ENCODE data around the gene ZNF625.

ZNF625 gene

DNA sequence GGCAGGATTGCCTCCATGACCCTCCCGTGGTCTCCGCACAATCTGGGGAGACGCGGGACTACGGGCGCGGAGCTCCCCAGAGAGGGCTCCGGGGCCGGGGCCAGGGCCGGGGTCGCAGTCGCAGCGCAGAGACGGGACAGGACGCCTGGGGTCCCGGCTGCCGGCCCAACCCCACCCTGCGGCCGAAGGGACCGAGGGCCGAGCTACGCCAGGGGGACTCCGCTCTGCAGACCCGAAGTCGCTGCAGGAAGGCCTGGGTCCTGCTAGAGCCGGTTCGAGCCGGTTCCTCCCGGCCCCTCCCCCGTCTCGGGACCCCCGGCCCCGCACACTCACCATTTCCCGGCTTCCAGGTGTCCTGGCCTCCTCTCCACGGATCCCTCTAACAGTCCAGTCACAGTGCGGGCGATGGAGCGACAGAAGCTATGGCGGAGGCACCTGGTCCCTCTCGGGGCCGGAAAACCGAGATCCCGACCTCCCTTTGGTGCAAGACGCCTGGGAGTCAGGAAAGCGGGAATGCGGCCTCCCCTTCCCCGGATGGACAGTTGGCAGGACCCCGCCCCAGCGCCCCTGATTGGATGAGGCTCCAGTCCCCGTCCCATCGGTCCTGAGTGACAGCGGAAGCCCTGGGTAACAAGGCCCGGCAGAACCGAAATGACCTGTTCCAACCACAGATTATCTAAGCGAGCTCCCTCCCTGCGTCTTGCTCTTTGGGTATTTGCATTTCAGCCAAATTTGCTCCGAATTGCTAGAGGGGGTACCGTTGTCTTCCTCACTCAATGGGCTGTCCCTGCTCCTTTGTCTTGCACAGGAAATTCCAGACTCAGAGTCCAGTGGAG is at the start of gene ZNF625:
ZNF625 (minus strand) TSS at position 512 of the 836 bp plus-strand sequence; CDS start at position 336, 176 bp downstream.
- DNase-seq: peak; percentile 45

DNA sequence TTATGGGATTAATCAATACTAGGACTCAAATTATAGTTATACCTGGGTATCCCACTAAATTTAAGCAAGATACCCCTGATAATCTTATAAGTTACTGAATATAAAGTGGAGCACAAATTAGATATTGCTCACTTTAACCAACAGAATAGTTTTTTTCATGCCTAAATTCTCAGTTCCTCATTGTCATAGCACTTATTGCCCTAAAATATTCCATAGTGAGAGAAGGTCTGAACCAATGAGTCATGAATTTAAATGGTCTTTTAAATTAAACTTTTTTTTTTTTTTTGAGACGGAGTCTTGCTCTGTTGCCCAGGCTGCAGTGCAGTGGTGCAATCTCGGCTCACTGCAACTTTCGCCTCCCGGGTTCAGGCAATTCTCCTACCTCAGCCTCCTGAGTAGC is 48.8 kb upstream of the ZNF625 start:
- no peak for DNase-seq

DNA sequence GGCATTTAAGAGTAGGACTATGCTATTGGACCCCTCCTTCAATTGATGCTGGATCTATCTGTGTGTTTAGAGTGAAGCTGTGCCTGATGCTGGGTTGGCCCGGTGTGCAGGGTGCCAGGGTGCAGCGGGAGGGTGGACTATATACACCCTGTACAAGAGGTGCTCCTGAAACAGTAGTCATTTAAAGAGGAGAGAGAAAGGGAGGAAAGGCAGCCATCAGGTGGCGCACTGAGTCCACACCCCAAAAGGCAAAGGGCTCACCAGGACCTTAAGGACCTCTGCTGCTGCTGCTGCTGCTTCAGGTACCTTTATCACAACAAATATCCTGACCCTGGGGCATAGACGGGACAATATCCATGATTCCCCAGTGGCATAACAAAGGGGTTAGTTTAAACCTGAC is 45.7 kb upstream of the ZNF625 start:
- DNase-seq: peak; percentile 61

DNA sequence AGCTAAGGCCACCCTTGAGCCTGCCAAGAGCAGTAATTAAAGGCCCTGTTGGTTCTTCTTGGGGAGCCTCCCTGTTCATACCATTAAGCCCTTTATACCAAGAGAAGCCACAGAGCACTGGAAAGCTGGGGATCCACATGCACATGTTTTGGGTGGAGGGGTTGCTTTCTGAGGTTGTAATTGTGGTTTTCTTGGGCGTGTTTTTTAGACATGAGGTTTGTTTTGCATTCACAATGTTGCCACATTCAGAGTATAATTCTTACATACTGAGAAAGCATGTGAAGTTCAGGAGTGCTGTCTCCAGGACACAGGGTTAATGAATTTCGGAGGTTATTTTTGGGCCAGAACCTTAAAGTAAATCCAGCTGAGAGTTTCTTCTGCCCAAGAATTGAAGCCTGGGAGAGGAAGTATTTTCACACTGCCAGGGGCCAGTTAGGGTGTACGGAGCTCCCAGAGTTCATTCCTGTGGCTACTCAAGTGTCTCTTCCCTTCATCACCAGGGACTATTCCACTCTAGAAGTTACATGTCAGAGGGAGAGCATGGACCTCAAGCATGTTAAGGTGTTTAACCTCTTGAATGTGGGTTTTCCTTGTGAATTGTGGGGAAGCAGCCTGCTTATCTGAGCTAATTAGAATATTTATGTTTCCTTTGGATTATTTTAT is 43.4 kb upstream of the ZNF625 start:
- DNase-seq: no peak

DNA sequence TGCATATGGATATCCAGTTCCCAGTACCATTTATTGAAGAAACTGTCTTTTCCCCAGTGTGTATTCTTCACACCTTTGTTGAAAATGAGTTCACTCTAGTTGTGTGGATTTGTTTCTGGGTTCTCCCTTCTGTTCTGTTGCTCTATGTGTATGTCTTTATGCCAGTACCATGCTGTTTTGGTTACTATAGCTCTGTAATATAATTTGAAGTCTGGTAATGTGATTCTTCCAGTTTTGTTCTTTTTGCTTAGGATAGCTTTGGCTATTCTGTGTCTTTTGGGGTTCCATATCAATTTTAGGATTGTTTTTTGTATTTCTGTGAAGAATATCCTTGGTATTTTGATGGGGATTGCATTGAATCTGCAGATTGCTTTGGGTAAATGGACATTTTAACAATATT is 41.6 kb upstream of the ZNF625 start:
- no peak for DNase-seq

DNA sequence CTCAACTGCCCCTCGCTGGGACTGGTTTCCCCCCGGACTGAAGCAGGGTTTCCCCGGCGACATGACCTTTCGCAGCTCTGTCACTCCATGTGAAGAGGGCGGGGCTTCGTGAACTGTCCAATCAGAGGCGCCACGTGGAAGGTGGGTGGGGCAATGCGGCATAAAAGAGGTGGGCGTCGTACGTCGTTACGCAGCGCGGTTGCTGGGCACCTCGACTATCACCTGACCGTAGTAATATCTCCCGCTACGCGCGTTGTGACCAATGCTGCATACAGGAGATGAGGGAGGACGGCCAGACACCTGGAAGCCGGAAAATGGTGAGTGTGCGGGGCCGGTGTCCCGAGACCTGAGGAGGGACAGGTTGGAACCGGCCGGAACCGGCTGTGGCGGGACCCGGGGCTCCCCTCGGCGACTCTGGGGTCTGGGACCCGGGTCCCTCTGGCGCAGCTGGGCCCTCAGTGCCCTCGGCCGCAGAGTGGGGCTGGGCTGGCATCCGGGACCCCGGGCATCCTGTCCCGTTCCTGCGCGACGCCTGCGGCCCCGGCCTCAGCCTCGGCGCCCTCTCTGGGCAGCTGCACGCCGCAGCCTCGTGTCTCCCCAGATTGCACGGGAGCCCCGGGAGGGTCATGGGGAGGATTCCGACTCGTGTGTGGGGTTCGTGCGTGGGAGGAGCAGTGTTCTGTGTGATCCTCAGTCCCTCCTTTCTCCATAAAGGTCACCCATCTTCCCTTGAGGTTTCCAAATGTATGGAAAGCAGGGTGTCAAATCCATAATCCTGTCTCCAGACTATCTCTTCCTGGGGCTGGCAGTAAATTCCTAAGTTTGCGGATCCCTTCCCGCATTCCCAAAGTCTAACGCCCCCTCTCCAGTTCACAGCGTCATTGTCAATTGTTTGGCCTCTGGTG is 38.5 kb upstream of the ZNF625 start:
- DNase-seq: peak; percentile 79

DNA sequence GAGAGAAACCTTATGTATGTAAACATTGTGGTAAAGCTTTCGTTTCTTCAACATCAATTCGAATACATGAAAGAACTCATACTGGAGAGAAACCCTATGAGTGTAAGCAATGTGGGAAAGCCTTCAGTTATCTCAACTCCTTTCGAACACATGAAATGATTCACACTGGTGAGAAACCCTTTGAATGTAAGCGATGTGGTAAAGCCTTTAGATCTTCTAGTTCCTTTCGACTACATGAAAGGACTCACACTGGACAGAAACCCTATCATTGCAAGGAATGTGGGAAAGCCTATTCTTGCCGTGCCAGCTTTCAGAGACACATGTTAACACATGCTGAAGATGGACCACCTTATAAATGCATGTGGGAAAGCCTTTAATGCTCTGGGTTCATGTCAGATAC is 31.1 kb upstream of the ZNF625 start:
- DNase-seq: no peak

DNA sequence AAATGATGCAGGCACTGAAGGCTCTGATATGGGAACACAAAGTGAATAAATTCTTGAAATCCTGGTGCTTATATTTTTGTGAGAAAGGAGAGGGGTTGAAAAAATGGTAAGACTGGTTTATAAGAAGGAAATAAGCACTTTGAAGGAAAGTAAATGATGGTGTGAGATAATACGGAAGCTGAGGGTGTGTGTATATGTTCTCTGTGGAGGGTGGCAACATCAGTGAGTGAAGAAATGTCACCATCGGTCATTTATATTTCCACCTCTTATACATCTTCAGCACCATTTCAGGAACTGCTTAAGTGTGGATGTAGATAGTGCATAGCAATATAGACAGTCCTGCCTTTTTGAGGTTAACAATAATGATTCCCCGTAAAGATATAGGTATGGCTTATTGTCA is 23.8 kb upstream of the ZNF625 start:
- no peak for DNase-seq

DNA sequence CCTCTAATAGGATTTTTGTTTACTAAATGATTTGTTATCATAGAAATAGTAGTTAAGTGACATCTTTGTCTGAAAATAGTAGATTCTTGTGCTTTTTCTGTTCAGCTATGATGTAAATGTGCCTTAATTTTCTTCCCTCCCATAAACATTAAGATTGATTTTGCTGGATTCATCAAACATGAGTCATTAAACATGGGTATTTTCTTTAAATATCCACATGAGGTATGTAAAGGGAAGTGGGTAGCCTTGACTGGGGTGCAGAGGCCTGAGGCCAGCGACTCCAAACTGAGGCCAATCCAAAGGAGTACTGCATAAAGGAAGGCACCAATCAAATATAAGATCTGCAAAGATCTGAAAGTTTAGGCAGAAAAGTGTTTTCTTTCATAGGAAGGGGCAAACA is 10.1 kb upstream of the ZNF625 start:
- DNase-seq: no peak

DNA sequence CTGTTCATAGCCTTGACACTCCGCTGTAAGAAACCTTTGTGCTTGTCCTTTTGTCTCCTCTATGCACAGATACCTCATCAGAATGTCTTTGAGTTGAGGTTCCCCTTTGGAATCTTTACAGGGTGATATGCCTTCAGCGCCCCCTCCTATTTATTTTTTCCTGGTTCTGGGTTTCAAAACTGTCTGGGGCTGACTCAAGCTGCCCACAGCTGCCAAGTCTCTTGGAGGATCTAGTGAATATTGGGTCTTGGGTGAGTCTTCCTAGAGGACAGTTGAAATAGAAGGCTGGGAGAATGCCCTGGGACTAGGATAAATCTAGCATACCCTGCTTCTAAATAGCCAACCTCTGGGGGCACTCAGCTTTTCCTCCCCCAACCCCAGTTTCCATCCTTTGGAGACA is 7.3 kb upstream of the ZNF625 start:
- DNase-seq: no peak

DNA sequence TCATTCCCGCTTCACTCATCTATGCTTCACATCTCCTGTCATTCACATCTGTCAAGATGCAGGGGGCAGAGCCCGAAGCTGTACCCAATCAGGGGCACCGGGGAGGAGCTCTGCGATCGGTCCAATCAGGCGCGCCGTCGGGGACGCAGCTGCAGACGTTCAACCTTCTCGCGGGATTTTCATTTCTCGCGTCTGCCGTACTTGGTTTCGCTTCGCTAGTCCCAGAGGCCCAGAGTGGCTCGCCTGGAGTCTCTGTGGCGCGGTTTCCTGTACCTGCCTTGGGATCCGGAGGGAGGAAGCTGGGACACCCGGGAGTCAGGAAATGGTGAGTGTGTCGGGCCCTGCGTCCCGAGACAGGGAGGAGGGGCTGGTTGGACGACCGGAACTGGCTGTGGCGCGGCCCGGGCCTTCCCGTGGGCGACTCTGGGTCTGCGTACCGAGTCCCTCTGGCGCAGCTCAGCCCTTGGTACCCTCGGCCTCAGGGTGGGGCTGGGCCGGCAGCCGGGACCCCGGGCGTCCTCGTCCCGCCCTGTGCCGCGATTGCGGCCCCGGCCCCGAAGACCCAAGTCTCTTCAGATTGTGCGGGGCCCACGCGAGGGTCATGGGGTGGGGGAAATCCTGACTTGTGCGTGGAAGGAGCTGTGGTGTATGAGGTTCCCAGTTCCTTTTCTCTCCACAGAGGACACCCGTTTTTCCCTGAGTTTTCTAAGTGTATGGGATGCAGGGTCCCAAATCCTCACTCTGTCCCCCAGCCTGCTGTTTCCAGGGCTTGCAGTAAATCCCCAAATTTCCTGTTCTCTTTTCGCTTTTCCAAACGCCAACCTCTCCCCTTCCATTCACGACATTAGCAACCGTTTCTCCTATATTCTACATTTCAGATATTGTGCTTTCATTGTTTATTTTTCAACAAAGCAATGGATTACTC is 6.6 kb upstream of the ZNF625 start, which contains the start of gene ZNF136:
ZNF136 (plus strand) TSS at position 215 of the 925 bp plus-strand sequence; CDS start at position 323, 108 bp downstream.
- DNase-seq: peak; percentile 95

DNA sequence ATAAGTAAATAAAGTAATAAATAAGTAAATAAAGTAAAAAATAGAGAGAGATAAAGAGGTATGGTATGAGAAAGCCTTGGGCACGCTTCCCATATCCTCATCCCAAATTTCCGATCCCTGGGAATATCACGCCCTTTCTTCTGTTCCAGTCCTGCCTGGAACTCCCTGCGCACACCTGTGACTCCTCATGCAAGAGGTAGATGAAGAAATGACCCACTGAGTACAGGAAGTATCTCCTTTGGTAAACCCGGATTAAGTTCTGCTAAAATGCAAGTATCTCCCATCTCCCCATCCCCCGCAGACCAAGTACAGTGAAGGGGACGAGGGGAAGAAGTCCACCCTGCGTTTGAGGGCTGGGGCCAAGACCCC is 6.0 kb upstream of the ZNF625 start:
- DNase-seq: no peak

DNA sequence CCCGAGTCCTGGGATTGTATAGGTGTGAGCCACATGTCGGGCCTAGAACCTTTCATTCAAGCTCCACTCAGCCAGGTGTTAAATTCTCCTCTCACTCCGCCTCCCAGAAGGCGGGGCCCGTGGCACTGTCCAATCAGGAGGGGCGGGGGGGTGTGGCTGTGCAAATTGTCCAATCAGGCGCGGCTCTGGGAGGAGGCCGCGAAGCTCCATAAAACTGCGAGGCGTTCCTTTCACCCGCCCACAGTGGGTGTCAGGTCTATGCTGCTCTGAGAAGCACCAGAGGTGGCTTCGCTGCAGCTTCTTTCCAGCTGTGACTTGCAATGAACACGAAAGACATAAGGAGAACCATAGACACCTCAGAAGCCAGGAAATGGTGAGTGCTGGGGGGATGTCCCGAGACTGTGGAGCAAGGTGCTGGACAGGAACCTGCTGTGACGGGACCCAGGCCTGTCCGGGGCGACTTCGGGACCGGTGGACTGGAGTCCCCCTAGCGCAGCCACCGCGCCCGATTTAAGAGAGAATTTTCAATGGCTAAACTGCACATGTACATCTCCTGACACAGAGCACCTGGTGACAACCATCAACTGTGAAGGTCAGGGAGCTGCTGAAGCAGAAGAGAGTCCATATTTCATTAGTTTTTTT is 3.4 kb upstream of the ZNF625 start:
- no peak for DNase-seq

DNA sequence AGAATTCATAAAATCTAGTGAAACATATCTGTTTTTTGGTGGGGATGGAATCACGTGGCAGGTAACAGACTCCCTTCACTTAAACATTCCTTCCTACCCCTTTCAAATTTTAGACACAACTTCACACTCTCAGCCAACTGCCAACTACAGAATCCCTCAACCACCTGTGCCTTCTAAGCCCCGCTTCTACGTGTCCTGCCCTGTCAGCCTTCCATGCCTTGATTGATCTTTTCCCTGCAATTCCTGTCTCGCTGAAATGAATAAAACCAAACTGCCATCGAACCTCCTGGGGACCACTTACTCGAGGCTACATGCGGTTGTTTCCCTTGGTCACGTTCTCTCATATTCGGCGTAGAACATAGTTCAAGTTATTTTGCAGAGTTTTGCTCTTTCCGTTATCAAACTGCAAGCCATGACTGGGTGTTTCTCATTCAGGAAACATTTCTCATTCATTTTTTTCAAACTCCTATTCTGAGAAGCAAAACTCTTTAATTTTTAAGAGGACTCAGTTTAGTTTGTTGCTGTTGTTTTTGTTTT is 1.1 kb downstream of the ZNF625 start:
- no peak for DNase-seq

DNA sequence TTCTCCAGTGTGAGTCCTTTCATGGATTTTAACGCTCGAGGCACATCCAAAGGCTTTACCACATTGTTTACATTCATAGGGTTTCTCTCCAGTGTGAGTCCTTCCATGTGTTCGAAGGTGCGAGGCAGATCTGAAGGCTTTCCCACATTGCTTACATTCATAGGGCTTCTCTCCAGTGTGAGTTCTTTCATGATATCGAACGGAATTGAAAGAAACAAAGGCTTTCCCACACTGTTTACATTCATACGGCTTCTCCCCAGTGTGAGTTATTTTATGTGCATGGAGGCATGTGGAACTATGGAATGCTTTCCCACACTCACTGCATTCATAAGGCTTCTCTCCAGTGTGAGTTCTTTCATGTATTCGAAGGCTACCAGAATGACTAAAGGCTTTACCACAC is 11.2 kb downstream of the ZNF625 start:
- DNase-seq: no peak

DNA sequence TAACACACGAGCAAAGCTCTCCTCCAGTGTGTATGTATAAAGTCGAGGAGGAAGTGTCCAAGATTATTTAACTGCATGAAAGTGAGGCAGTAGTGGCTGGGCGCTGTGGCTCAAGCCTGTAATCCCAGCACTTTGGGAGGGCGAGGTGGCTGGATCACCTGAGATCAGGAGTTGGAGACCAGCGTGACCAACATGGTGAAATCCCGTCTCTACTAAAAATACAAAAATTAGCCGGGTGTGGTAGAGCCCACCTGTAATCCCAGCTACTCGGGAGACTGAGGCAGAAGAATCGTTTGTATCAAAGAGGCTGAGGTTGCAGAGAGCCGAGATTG is 15.2 kb downstream of the ZNF625 start:
- DNase-seq: no peak

DNA sequence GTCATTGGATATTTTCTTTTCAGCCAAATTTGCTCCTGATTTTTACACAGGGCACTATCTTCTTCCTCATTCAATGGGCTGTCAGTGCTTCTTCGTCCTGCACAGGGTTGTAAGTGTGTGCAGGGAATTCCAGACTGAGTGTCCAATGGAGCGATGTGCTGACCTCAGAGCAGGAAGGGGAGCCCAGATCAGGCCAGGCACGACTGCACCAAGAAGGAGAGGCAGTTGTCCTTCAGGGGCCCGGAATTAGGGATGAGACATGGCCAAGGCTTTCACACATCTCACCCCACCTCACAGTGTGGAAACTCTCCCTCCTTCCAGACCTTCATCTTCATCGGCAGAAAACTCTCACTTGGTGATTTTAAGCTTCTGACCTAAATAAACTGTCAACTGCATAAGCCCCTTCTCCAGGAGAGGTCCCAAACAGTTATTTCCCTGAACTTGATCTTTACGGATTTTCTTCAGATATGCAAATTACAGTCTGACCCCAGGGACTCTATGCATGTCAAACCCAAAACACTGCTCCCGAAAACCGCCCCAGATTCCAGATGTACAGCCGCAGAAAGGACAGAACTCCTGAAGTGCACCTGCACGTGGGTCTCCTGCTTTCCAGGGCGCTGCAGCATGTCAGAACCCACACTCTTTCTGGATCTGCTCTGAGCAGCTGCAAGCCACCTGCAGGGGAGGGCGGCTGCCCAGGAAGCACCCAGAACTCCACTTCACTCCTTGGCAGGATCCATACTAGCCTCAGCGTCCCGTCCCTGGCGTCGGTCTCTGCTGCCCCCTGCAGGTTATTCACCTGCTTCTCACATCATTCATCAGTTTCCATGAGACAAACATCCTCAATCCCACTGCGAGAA is 15.8 kb downstream of the ZNF625 start:
- DNase-seq: peak; percentile 90

DNA sequence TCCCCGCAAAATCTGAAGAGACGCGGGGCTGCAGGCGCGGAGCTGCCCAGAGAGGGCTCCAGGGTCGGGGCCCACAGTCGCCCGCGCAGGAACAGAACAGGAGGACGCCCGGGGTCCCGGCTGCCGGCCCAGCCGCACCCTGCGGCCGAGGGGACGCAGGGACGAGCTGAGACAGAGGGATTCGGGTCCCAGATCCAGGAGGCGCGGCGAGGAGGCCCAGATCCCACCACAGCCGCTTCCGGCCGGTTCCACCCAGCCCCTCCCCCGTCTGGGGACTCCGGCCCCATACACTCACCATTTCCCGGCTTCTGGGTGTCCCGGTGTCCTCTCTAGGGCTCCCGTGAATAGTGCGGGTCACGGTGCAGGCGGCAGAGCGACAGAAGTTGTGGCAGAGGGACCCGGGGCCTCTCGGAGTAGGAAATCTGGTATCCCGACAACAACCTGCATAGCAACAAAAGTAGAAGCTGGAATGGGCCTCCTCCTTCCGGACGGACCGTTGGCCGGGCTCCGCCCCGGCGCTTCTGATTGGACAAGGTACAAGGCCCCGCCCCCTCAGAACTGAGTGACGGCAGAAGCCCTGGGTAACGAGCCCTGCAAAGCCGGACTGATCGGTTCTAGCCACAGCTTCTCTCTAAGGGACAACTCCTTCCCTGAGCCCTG is 16.5 kb downstream of the ZNF625 start, which contains the start of gene ZNF20:
ZNF20 (minus strand) TSS at position 466 of the 660 bp plus-strand sequence; CDS start at position 298, 168 bp downstream.
- DNase-seq: peak; percentile 93

DNA sequence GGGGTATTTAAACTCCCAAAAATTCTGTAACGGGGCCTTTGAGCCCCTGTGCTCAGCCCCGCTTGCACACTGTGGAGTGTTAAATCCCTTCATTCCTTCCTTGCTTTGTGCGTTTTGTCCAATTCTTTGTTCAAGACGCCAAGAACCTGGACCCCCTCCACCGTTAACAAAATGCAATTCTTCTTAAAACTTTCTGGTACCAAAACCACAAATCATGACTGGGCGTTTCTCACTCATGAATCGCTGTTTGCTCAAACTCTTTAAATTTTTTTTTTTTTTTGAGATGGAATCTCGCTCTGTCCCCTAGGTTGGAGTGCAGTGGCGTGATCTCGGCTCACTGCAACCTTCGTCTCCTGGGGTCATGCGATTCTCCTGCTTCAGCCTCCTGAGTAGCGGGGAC is 17.3 kb downstream of the ZNF625 start:
- DNase-seq: no peak

Measured in stimulated activated CD4-positive, alpha-beta T cell treated with anti-CD3 and anti-CD28 coated beads, Interleukin-4, amount 100 ng/mL, for 24 hours (primary cell).